ENCODE data around the gene MRC1.

The MRC1 gene

GRCh38 chr10:17921378-17921777 is 112.2 kb downstream of the MRC1 start:
- TF ChIP-seq PRDM1 (tag by site-specific recombination; IDR thresholded peaks at IDR 0.05) (no peak), ZNF394 (tag by site-specific recombination; IDR thresholded peaks at IDR 0.05; ENCODE audit: borderline replicate concordance) (no peak), SP2 (tag by site-specific recombination; IDR thresholded peaks at IDR 0.05) (no peak), YY1 (tag by site-specific recombination; IDR thresholded peaks at IDR 0.05) (no peak)
- Histone ChIP-seq H3K4me1 (ENCODE audit: control insufficient read depth, insufficient read depth, low read length) (no peaks in the 10 kb centered on the region), H3K9me3 (ENCODE audit: control insufficient read depth, insufficient read depth, low read depth, low read length) (no peaks in the 10 kb centered on the region), H3K27ac (ENCODE audit: extremely low read depth, low read depth, low read length) (no peak overlapping the region), H3K4me3 (ENCODE audit: low read depth, low read length) (no peak overlapping the region), H3K36me3 (ENCODE audit: control insufficient read depth in 2 of 2, insufficient read depth in 1 of 2, low read length in 2 of 2) (no peaks in the 10 kb centered on the region)
- ChIA-PET POLR2A (no interaction called here), CTCF (interaction anchor here (0.6 to 1.4 kb wide), 2 partner anchors 11 to 12 kb away, joined by 3 read pairs; no protein-coding TSS in a partner anchor)

DNA sequence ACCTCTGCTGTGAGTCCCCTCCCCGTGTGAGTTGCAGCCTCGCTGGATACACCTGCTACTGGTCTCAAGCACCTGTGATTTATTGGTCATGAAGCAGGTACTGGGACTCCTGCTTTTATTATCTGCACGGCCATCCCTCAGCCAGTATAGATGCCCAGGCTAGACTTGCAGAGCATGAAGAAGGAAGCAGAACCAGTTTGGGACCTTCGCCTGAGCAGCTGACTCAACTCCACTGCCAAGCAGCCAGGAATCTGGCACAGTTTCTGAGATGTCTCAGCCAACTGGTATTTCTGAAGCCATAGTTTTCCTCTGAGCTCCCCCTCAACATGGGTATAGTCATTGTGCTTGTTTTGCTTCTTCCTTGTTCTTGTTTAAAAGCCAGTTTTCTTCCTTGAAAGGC is 114.6 kb downstream of the MRC1 start:
- Histone ChIP-seq H3K27ac (ENCODE audit: extremely low read depth, low read depth, low read length) (no peak overlapping the region), H3K9me3 (ENCODE audit: control insufficient read depth, insufficient read depth, low read depth, low read length) (no peaks in the 10 kb centered on the region), H3K4me3 (ENCODE audit: low read depth, low read length) (no peak overlapping the region), H3K4me1 (ENCODE audit: control insufficient read depth, insufficient read depth, low read length) (no peaks in the 10 kb centered on the region), H3K36me3 (ENCODE audit: control insufficient read depth in 2 of 2, insufficient read depth in 1 of 2, low read length in 2 of 2) (no peaks in the 10 kb centered on the region)
- CTCF ChIA-PET: no interaction called here
- POLR2A ChIA-PET: no interaction called here
- TF ChIP-seq ZNF114 (tag by site-specific recombination; IDR thresholded peaks at IDR 0.05) (no peak), YY1 (tag by site-specific recombination; IDR thresholded peaks at IDR 0.05) (no peak), ZSCAN5A (tag by site-specific recombination; IDR thresholded peaks at IDR 0.05) (no peak)
- TF ChIP-seq, protein P1, sequence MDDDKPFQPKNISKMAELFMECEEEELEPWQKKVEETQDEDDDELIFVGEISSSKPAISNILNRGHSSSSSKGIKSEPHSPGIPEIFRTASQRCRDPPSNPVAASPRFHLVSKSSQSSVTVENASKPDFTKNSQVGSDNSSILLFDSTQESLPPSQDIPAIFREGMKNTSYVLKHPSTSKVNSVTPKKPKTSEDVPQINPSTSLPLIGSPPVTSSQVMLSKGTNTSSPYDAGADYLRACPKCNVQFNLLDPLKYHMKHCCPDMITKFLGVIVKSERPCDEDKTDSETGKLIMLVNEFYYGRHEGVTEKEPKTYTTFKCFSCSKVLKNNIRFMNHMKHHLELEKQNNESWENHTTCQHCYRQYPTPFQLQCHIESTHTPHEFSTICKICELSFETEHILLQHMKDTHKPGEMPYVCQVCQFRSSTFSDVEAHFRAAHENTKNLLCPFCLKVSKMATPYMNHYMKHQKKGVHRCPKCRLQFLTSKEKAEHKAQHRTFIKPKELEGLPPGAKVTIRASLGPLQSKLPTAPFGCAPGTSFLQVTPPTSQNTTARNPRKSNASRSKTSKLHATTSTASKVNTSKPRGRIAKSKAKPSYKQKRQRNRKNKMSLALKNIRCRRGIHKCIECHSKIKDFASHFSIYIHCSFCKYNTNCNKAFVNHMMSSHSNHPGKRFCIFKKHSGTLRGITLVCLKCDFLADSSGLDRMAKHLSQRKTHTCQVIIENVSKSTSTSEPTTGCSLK (tag by site-specific recombination; IDR thresholded peaks at IDR 0.05): no peak

GRCh38 chr10:17943033-17943745 is 134.0 kb downstream of the MRC1 start:
- no peak overlapping the region for H3K27ac ChIP-seq (ENCODE audit: extremely low read depth, low read depth, low read length)
- no peaks in the 10 kb centered on the region for H3K4me1 ChIP-seq (ENCODE audit: control insufficient read depth, insufficient read depth, low read length)
- no peak overlapping the region for H3K4me3 ChIP-seq (ENCODE audit: low read depth, low read length)
- no peaks in the 10 kb centered on the region for H3K36me3 ChIP-seq (ENCODE audit: control insufficient read depth in 2 of 2, insufficient read depth in 1 of 2, low read length in 2 of 2)
- TF ChIP-seq ZNF214 (tag by site-specific recombination; IDR thresholded peaks at IDR 0.05; ENCODE audit: borderline replicate concordance) (no peak), ZNF843 (tag by site-specific recombination; IDR thresholded peaks at IDR 0.05) (no peak), HOXA7 (CRISPR knock-in tag; IDR thresholded peaks at IDR 0.05; ENCODE audit: borderline replicate concordance) (no peak), ZNF404 (tag by site-specific recombination; IDR thresholded peaks at IDR 0.05) (no peak), ZNF24 (tag by site-specific recombination; IDR thresholded peaks at IDR 0.05) (no peak), WT1 (tag by site-specific recombination; IDR thresholded peaks at IDR 0.05) (no peak), ZNF580 (tag by site-specific recombination; IDR thresholded peaks at IDR 0.05) (no peak), ZFP37 (tag by site-specific recombination; IDR thresholded peaks at IDR 0.05) (no peak), ZBTB44 (tag by site-specific recombination; IDR thresholded peaks at IDR 0.05) (no peak), ZBTB7A (tag by site-specific recombination; IDR thresholded peaks at IDR 0.05; ENCODE audit: low read depth) (no peak), ZFHX2 (tag by site-specific recombination; conservative IDR thresholded peaks at IDR 0.05) (no peak), ZNF76 (tag by site-specific recombination; IDR thresholded peaks at IDR 0.05; ENCODE audit: borderline replicate concordance, low read depth) (no peak), ZNF704 (tag by site-specific recombination; IDR thresholded peaks at IDR 0.05) (no peak)
- TF ChIP-seq, protein P1 (tag by site-specific recombination; IDR thresholded peaks at IDR 0.05): no peak
- no peaks in the 10 kb centered on the region for H3K9me3 ChIP-seq (ENCODE audit: control insufficient read depth, insufficient read depth, low read depth, low read length)
- CTCF ChIA-PET: no interaction called here
- POLR2A ChIA-PET: no interaction called here

All from HEK293 (cell line).